Middle frontal gyrus (tissue), 1 donor: ENCODE data around the gene RFLNA.
"Not testable (repeated sequence)": the region's sequence is repeated elsewhere in the genome, so short reads cannot be mapped to it uniquely, and the experiment has no call there.

Experiments used
- DNase-seq: peaks from one replicate; pipeline ENCODE4 v3.0.0-alpha.2; 2015; ENCODE audit warnings: low spot score; ENCODE audit errors: extremely low spot score

RFLNA gene

GRCh38 chr12:124319368-124320050 is 24.6 kb downstream of the RFLNA start:
- DNase-seq = no peak

DNA sequence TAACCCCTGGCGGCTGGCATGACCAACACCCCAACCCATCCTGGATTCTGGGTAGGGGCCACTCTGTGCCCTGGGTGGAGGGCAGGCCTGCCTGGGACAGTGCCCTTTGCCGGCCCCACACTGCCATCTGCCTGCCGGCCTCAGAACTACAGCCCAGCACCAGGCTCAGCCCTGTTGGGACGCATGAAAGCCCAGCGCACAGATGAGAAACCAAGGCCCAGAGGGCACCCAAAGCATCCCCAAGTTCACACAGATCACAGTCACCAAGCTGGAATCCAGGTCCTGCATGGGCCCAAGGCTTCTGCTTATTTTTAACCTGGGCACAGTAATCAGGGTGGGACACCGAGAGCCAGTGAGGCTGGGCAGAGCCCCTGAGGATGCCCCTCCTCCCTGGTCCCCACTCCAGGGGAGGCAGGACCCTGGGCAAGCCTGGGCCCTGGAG is 26.2 kb downstream of the RFLNA start:
- DNase-seq = peak; percentile 22

DNA sequence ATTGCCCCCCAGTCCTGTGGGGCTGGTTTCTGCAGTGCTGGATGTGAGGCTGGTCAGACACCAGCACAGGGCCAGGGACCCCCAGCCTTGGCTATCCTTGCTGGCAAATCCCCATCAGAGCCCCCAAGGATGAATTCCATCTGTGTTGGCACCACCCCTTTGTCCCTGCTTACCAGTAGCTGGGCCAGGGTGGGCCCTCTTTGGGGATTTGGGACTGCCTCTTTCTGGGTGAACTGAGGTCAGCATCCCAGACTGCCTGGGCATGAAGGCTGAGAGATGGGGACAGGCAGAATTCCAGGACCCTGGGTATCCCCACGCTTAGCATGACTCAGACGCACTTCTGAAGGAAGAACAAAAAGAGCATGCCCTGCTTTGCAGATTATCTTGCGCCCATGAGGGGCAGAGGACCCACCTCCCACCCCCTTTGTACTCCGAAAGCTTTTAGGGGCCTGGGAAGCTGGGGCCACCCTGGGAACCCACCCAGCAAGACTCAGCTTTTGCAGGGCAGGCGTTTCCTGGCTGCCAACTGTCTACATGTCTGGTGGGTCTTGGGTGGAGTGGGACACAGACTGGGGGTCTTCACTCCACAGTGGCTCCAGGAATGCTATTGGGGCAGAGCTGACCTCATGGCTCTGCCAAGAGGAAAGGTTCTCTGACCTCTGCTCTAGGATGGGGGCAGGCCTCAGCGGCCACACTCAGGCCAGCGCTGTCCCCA is 26.8 kb downstream of the RFLNA start:
- DNase-seq = no peak

DNA sequence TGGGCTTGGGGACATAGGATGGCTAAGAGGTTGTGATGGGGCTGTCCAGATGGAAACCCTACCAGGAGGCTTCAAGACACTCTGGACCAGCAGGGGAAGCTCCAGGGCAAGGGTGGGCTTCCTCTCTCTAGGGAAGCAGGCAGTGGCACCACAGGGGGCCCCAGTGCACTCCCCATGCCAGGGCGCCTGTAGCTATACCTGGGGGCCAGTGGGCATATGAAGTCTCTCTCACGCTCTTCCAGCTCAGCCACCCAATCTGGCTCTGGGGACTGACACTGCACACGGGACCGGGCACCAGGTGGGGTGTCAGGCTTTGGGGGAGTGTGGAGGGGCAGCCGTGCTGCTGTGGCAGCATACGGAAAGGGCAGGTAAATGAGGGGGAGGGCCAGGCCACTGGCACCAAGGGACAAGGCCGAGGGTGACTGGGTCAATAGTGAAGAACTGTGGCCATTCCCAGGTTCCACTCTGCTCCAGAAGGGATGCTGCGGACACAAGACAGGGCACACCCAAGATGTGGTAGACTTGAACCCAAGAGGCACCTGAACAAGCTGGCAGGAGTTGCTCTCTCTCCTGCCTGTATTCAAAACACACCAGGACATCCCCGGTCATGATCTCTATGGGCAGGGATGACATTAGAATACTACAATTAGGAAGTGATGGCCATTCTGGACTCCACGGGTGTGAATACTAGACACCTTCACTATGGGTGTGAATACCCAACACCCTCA is 27.5 kb downstream of the RFLNA start:
- no peak for DNase-seq

DNA sequence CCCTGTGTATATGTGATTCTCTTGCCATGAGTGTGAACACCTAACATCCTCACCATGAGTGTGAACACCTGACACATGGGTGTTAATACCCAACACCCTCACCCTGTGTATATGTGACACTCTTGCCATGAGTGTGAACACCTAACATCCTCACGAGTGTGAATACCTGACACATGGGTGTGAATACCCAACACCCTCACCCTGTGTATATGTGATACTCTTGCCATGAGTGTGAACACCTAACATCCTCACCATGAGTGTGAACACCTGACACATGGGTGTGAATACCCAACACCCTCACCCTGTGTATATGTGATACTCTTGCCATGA is 28.1 kb downstream of the RFLNA start:
- not testable (repeated sequence) for DNase-seq

GRCh38 chr12:124323771-124324530 is 29.1 kb downstream of the RFLNA start:
- DNase-seq = no peak

DNA sequence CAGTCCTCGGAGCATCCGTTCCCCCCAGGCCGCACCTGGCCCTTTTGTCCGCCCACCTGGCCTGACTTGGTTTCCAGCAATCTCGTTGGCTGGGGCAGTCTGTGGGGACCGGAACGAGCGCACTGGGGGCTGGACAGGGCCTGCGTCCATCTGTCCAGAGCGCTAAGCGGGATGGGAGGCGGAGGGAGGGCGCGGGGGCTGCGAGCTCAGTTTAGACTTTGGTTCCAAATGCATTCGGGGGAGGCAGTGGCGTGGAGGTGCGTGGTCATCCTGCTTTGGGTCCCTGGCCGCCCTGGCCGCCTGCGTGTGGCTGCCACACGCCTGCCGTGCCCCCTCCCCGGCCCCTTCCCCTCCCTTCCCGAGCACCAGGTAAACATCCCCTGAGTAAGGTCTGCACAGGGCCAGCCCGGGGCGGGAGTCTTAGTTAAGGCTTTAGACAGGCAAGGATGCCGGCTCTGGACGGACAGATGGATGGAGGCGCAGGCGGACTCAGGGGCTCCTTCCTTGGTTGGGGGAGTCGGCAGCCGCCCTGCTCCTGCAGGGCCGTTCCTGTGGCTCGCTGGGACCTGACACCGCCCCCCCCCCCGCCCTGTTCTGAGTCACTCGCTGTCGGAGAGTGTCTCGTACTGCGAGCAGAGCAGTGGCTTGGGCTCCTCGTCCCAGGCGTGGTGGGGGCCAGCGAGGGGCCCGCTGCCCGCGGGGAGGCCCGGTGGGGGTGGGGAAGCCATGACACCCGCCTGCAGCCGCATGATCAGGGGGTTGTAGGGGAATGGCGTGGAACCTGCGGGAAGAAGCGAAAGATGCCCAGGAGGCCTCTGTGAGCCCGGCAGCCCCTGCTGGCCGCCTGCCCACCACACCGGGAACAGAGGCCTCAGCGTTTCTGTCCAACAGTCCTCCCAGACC is 30.2 kb downstream of the RFLNA start:
- no peak for DNase-seq

DNA sequence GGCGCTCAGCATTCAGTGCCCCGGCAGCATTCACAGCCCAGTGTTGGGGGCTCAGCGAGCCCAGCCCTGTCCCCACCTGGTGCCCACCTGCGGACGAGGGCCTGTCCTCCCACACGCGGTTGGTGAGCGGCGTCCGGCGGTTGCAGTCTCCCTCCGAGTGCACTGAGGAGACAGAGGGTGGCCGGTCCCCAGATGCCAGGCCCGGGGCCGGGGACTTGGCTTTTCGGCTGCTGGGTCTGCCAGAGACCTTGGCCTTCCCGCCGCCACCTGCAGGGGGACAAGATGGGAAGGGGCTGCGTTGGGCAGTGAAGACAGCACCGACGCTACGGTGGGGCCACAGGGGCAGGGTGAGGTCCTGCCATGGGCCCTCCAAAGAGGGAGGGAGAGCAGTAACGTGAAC is 31.2 kb downstream of the RFLNA start:
- no peak for DNase-seq

- DNase-seq = no peak
Measured at GRCh38 chr12:124326871-124327270, 32.0 kb downstream of the RFLNA start.

DNA sequence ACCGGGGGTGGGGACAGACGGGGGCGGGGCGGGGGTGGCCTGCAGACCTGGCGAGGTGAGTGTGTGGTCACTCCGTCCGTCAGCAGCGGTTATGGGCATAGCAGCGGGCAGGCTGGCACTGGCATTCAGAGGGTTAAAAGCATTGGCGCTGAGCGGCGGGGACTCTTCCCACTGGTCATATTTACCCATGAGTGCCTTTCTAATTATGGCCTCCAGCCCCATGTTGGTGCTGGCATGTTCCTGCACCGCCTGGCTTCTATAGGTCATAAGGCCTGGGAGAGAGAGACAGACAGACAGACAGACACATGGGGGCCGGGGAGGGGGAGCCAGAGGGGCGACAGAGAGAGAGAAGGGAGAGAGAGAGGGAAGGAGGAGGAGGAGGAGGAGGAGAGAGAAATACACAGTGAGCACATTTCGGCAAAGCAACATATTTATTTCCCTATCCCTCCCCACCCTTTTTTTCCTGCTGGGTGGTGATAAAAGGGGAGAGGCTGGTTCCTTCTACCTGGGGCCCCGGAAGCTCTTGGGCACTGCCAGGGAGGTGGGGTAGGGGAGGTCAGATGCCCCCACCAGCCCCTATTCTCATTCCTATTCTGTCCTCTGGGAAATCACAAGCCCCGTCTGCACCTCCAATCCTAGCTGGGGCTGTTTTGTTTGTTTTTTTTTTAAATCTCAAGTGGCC is 32.6 kb downstream of the RFLNA start:
- DNase-seq = no peak

DNA sequence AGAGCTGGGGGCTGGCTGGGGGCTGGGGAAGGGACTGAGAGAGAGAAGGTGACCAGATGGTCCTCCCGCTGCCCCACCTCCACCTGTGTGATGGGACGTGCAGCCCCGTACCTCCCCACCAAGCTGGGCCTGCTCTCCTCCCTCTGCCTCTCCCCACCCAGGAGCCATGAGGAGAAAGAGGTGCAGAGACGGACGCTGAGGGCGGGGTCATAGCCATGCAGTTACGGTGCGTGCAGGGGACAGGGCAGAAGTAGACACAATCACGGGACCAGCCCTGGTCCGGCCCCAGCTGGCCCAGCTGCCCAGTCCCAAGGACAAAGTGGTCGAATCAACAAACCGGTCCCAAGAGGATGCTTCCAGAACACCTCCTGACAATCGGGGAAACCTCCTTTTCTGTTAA is 33.2 kb downstream of the RFLNA start:
- no peak for DNase-seq

- no peak for DNase-seq
Measured at GRCh38 chr12:124328636-124329035, 33.7 kb downstream of the RFLNA start.

- no peak for DNase-seq
Measured at GRCh38 chr12:124332058-124332672, 37.3 kb downstream of the RFLNA start.

DNA sequence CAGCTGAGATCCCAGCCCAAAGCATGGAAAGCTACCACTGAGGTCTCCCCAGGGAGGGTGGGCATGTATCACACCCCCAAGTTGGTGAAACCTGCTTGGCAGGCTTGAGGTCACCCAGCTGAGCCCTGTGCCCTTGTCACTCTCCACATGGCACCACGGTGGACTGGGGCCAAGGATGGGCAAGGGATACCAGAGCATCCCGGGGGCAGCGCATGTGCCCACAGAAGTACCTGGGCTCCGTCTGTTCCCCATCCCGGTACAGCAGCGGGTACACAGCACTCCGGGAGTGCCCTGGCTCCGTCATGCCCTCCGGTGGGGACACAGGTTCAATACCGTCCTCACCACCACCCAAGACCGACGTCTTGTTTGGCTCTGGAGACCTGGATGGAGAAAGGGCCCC is 38.0 kb downstream of the RFLNA start:
- no peak for DNase-seq

DNA sequence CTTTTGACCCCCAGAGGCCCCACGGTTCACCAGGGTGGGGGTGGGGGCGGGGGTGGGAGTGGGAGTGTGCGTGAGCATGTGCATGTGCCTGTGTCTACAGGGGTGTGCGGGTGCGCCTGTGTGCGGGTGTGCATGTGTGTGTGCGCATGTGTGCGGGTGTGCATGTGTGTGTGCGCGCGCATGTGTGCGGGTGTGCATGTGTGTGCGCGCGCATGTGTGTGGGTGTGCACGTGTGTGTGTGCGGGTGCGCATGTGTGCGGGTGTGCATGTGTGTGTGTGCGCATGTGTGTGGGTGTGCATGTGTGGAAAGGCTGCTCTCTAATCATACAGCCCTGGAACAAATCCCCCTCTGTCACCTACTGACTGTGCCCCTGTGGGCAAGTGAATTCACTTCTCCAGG is 38.8 kb downstream of the RFLNA start:
- DNase-seq = no peak

DNA sequence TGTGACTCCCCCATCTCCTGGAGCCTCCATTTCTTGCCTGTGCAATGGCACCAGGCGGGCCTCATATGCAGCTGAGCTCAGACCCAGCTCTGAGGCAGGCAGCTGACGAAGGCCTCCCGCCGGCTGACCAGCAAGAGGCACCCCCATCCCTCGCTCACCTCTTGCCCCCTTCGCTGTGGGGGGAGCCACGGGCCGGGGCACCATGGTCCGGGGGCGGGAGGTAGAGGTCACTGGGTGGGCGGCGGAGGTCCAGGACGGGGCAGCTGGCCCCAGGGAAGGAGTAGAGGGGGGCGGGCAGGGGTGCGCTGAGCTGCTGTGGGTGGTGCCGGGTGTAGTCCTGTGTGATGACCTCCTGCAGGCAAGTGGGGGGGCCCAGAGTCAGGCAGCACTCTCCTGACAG is 39.4 kb downstream of the RFLNA start:
- DNase-seq = no peak

GRCh38 chr12:124334976-124335375 is 40.1 kb downstream of the RFLNA start:
- no peak for DNase-seq

- no peak for DNase-seq
Measured at GRCh38 chr12:124335426-124336183, 40.7 kb downstream of the RFLNA start.

DNA sequence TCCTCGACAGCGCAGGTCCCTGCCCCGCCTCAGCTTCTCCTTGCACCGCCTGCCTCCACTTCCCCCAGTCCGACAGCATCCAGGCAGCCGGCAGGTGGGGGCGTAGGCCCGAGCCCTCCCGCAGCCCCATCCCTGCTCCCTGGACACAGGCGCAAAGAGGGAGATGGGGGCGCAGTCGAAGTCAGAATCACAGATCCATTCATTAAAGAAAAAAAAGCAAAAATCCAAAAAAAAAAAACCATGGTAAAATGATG is 41.2 kb downstream of the RFLNA start:
- no peak for DNase-seq
